Peyer's patch (tissue), 4 donors: ENCODE results near the gene KCNT1. TPM values are rescaled to one million over a fixed set of nuclear protein-coding genes. Genes with fewer than 3 reads are reported as not detected.

Source experiments
- DNase-seq, 3 donors: peaks; one replicate each; pipeline ENCODE4 v3.0.0-alpha.2; 2017 to 2019
- H3K27ac ChIP-seq, 4 donors: fragments of 200-600 bp; sonication (generic); one replicate each; pipeline ENCODE4 v1.5.1; 2016 to 2019
- H3K27me3 ChIP-seq, 2 donors: fragments of 200-600 bp; sonication (generic); one replicate each; pipeline ENCODE4 v1.5.1; 2019
- H3K36me3 ChIP-seq, 3 donors: fragments of 200-600 bp; sonication (generic); one replicate each; pipeline ENCODE4 v1.5.1; 2016 to 2019
- H3K4me1 ChIP-seq, 4 donors: fragments of 200-600 bp; sonication (generic); one replicate each; pipeline ENCODE4 v1.5.1; 2016 to 2019
- H3K4me3 ChIP-seq, 4 donors: fragments of 200-600 bp; sonication (generic); 1 replicate in 3 of 4; 2 replicates in 1 of 4; pipeline ENCODE4 v1.5.1; 2016 to 2019; ENCODE audit warnings: mild to moderate bottlenecking in 1 of 4
- H3K9me3 ChIP-seq, 4 donors: fragments of 200-600 bp; sonication (generic); one replicate each; pipeline ENCODE4 v1.5.1; 2016 to 2019; ENCODE audit warnings: mild to moderate bottlenecking in 1 of 4
- CTCF ChIP-seq, 6 experiments: fragments of 450-650 bp in 4 of 6; fragments of 200-600 bp in 2 of 6; sonication (generic) in 1 of 6; IDR thresholded peaks; one replicate each; pipeline ENCODE4 v1.5.1; 2017 to 2019; ENCODE audit warnings: antibody characterized with exemption in 6 of 6, mild to moderate bottlenecking in 3 of 6, moderate library complexity in 1 of 6
- POLR2A ChIP-seq, 2 donors: fragments of 450-650 bp; IDR thresholded peaks; one replicate each; pipeline ENCODE4 v1.5.1; 2017; ENCODE audit warnings: antibody characterized with exemption in 2 of 2, mild to moderate bottlenecking in 2 of 2, moderate library complexity in 2 of 2
- total RNA-seq, 4 donors: library from RNA; depleted of rRNA; stranded (reverse); fragments of >200 nt; gene quantifications; one replicate each; pipeline ENCODE4 v1.1.0, GENCODE V29; 2016

Gene KCNT1
- total RNA-seq, 4 donors from 2014 or later = 0.27 TPM; not detected in 3

GRCh38 chr9:135714242-135715055 lies 12.5 kb downstream of the KCNT1 start:
- Histone ChIP-seq H3K27ac (no peak overlapping the region), H3K27me3 (no peaks in the 10 kb centered on the region), H3K36me3 (no peaks in the 10 kb centered on the region), H3K4me1 (no peaks in the 10 kb centered on the region), H3K9me3 (no peaks in the 10 kb centered on the region), H3K4me3 (no peak overlapping the region)
- no peak for DNase-seq
- TF ChIP-seq CTCF (IDR thresholded peaks at IDR 0.05) = no peak
- TF ChIP-seq POLR2A (IDR thresholded peaks at IDR 0.05) = no peak

DNA sequence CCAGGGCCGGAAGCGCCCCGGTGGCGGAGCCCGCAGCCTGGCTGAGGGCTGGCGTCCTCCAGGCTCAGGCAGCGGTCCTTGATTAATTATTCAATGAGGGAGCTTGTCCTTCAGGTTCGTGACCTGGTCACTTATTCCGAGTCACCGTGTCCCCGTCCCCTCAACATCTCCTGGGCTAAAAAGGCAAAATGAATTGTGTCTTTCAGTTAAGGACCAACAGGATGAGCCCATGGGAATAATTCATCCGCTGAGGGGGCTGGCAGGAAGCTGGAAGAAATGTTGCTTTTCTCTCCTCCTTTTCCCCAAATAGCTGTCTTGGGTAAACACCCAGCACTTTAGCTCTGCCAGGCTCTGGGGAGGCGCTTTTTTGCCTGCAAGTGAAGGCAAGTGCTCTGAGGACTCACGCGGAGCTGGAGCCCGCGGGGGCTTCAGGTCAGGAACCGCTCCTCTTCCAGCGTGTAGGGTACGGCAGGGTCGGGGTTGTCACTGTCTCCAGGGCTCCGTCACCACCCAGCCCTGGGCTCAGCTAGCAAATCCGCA lies 13.1 kb downstream of the KCNT1 start:
- Histone ChIP-seq H3K9me3 (no peaks in the 10 kb centered on the region), H3K4me3 (no peak overlapping the region), H3K4me1 (no peaks in the 10 kb centered on the region), H3K36me3 (no peaks in the 10 kb centered on the region), H3K27ac (no peak overlapping the region), H3K27me3 (no peaks in the 10 kb centered on the region)
- DNase-seq = no peak
- TF ChIP-seq CTCF (IDR thresholded peaks at IDR 0.05) = no peak
- no peak for TF ChIP-seq POLR2A (IDR thresholded peaks at IDR 0.05)

DNA sequence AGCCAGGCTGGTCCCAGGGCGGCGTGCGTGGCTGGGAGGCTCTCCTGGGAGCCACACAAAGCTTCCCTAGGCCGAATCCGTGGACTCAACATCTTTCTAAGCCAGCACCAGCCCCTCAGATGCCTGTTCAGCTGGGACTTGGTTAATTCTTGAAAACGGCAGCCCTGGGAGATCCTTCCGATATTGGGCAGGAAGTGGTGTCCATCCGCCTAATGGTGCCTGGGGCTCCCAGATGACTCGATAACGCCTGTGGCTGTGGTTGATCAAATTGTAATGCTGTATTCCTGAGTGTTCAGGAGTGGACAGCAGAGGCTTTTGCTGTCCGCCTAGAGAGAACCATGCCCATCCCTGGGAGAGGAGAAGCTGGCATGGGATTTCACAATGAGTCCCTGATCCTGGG lies 14.1 kb downstream of the KCNT1 start:
- TF ChIP-seq POLR2A (IDR thresholded peaks at IDR 0.05) (no peak), CTCF (IDR thresholded peaks at IDR 0.05) (no peak)
- H3K27me3 ChIP-seq = no peaks in the 10 kb centered on the region
- no peak for DNase-seq

DNA sequence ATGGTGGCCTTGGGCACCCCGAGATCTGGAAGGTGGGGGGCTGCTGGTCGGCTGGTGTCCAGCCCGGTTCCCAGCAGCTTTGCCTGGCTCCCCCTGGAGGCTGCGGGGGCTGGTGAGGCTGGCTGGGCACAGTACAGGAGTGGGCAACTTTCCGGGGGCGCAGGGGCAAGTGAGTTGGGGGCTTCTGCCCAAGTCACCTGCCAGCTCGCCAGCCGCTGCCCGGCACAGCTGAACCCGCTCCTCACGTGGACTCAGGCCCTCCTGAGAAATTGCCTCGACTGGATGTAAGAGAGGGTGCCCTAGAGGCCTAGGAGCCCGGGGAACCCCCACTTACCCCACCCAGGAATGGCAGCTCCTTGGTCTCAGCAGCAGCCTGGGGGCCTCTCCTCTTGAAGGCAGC lies 15.4 kb downstream of the KCNT1 start:
- H3K27me3 ChIP-seq = no peaks in the 10 kb centered on the region
- DNase-seq = no peak
- H3K36me3 ChIP-seq = no peaks in the 10 kb centered on the region

More for the DNA sequence above, 14.1 kb downstream of the KCNT1 start:
- H3K27ac ChIP-seq = no peak overlapping the region
- H3K36me3 ChIP-seq = no peaks in the 10 kb centered on the region
- H3K4me3 ChIP-seq = no peak overlapping the region
- no peaks in the 10 kb centered on the region for H3K4me1 ChIP-seq
- H3K9me3 ChIP-seq = no peaks in the 10 kb centered on the region

DNA sequence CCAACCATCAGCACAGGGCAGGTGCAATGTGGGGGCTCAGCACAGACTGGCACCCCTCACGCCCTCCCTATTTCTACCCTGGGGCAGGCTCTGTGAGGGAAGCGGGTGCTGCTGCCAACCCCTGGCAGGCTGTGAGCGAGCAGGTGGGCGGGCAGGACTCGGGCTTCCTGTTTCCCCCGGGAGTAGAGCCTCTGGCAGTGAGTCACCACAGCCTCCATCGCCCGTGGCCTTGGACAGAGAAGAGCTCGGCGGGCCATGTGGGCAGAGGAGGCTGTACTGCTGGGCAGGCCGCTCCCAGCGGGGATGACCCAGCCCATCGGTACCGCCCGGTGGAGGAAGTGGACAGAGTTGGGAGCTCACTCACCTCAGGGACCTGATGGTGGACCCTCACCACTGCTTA lies 16.6 kb downstream of the KCNT1 start:
- no peak for TF ChIP-seq CTCF (IDR thresholded peaks at IDR 0.05)
- TF ChIP-seq POLR2A (IDR thresholded peaks at IDR 0.05) = no peak

More for the DNA sequence above, 15.4 kb downstream of the KCNT1 start:
- Histone ChIP-seq H3K27ac (no peak overlapping the region), H3K4me1 (no peaks in the 10 kb centered on the region), H3K4me3 (no peak overlapping the region), H3K9me3 (no peaks in the 10 kb centered on the region)
- TF ChIP-seq POLR2A (IDR thresholded peaks at IDR 0.05) (no peak), CTCF (IDR thresholded peaks at IDR 0.05) (no peak)

More for the DNA sequence above, 16.6 kb downstream of the KCNT1 start:
- H3K4me1 ChIP-seq = no peaks in the 10 kb centered on the region
- no peaks in the 10 kb centered on the region for H3K9me3 ChIP-seq
- no peaks in the 10 kb centered on the region for H3K36me3 ChIP-seq
- H3K27ac ChIP-seq = no peak overlapping the region
- no peak overlapping the region for H3K4me3 ChIP-seq
- no peaks in the 10 kb centered on the region for H3K27me3 ChIP-seq
- no peak for DNase-seq
